Tibial artery (tissue), 4 donors: ENCODE measurements around the gene PARN.
A peak's percentile ranks its signal among the peaks of the same experiment; 100 is the strongest.
"Not testable (repeated sequence)": the region's sequence is repeated elsewhere in the genome, so short reads cannot be mapped to it uniquely, and the experiment has no call there.

Source experiments
- DNase-seq, 2 donors: peaks; one replicate each; pipeline ENCODE4 v3.0.0-alpha.2; 2019
- H3K27ac ChIP-seq, 2 donors: fragments of 200-600 bp; sonication (generic) in 1 of 2; 1 replicate in 1 of 2; 2 replicates in 1 of 2; pipeline ENCODE4 v1.5.1; 2018 to 2019; ENCODE audit warnings: mild to moderate bottlenecking in 1 of 2
- H3K27me3 ChIP-seq, 2 donors: fragments of 200-600 bp; sonication (generic) in 1 of 2; one replicate each; pipeline versions ENCODE4 v1.5.1 to v1.6.0; 2016 to 2019
- H3K36me3 ChIP-seq, 3 donors: fragments of 200-600 bp; sonication (generic) in 2 of 3; one replicate each; pipeline ENCODE4 v1.5.1; 2016 to 2019; ENCODE audit warnings: mild to moderate bottlenecking in 2 of 3
- H3K4me1 ChIP-seq, 4 donors: fragments of 200-600 bp; sonication (generic) in 2 of 4; 1 replicate in 3 of 4; 2 replicates in 1 of 4; pipeline ENCODE4 v1.5.1; 2016 to 2019
- H3K4me3 ChIP-seq, 2 donors: fragments of 200-600 bp; sonication (generic) in 1 of 2; 1 replicate in 1 of 2; 2 replicates in 1 of 2; pipeline ENCODE4 v1.5.1; 2018 to 2019; ENCODE audit warnings: mild to moderate bottlenecking in 2 of 2
- H3K9me3 ChIP-seq, 3 donors: fragments of 200-600 bp; sonication (generic) in 1 of 3; one replicate each; pipeline ENCODE4 v1.5.1; 2016 to 2019
- intact Hi-C: fragments of 100-400 bp; cut with DNase I; formaldehyde crosslinking; loops from one replicate; pipeline ENCODE4 v1.15.0; 2023; ENCODE audit warnings: low total_unique reads
- TF ChIP-seq, protein P1 (sequence below), 2 experiments: fragments of 200-600 bp in 1 of 2; fragments of 450-650 bp in 1 of 2; IDR thresholded peaks; one replicate each; pipeline ENCODE4 v1.5.1; 2017 to 2019; ENCODE audit warnings: antibody characterized with exemption in 2 of 2, mild to moderate bottlenecking in 1 of 2, moderate library complexity in 1 of 2

PARN gene

DNA sequence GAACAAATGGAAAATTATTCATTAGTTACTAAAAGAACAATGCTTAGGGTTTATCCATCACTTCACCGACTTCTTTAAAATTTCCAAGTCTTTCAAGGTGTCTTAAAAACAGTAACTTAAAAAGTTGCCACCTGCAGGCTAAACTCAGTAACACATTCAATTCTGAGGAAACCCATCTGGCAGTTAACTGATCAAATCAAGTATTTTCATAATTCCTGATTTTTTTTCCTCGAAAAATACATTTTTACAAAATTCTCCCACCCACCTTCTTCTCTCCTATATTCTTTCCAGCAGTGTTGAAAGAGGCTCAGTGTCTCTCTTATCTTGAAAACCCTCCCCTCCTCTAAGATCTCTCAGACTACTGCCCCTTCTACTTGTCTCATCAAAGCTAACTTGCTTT, 29.9 kb downstream of the PARN start:
- no peak overlapping the region for H3K4me3 ChIP-seq
- no peak for DNase-seq
- TF ChIP-seq, protein P1, sequence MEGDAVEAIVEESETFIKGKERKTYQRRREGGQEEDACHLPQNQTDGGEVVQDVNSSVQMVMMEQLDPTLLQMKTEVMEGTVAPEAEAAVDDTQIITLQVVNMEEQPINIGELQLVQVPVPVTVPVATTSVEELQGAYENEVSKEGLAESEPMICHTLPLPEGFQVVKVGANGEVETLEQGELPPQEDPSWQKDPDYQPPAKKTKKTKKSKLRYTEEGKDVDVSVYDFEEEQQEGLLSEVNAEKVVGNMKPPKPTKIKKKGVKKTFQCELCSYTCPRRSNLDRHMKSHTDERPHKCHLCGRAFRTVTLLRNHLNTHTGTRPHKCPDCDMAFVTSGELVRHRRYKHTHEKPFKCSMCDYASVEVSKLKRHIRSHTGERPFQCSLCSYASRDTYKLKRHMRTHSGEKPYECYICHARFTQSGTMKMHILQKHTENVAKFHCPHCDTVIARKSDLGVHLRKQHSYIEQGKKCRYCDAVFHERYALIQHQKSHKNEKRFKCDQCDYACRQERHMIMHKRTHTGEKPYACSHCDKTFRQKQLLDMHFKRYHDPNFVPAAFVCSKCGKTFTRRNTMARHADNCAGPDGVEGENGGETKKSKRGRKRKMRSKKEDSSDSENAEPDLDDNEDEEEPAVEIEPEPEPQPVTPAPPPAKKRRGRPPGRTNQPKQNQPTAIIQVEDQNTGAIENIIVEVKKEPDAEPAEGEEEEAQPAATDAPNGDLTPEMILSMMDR (IDR thresholded peaks at IDR 0.05) = peak; percentile 47 to 56
- no peaks in the 10 kb centered on the region for H3K4me1 ChIP-seq
- H3K27me3 ChIP-seq = no peaks in the 10 kb centered on the region
- H3K36me3 ChIP-seq = peaks cover 51 to 97% (median 90%) of the 10 kb centered on the region in 3 donors
- H3K9me3 ChIP-seq = no peaks in the 10 kb centered on the region
- H3K27ac ChIP-seq = no peak overlapping the region
- intact Hi-C loops = no loop called here

DNA sequence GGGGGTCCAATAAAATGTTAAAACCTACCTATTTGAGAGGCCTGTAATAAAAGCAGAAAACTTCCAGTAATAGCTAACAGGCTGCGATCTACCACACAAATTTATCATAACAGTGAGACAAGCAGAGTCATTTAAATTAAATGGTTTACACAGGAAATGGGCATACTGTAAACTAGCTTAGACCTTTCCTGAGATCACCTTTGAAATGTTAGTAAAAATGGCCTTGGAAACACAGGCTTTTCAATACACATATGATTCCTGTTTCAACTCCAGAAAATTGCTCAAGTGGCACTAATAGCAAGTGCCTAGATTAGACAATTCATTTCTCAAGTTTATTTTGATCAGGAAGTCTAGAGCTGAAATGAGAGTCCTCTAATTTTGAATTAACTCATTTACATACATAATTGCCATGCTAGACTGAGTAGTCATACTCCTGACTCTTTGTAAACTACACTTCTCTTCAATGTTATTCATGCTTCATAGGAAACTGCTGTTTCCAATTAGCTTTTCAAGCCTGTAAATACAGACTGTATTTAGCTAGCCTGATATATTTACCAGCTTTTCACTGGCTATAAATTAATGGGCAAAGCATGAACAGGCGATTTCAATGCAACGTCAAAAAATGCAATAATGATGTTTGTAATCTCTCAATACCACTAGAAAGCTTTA, 43.3 kb downstream of the PARN start:
- Histone ChIP-seq H3K4me3 (no peak overlapping the region), H3K4me1 (no peaks in the 10 kb centered on the region), H3K9me3 (no peaks in the 10 kb centered on the region), H3K36me3 (peaks cover 61 to 83% (median 63%) of the 10 kb centered on the region in 3 donors), H3K27me3 (no peaks in the 10 kb centered on the region), H3K27ac (no peak overlapping the region)
- no peak for DNase-seq
- TF ChIP-seq, protein P1 (IDR thresholded peaks at IDR 0.05) = no peak
- intact Hi-C loops = no loop called here

DNA sequence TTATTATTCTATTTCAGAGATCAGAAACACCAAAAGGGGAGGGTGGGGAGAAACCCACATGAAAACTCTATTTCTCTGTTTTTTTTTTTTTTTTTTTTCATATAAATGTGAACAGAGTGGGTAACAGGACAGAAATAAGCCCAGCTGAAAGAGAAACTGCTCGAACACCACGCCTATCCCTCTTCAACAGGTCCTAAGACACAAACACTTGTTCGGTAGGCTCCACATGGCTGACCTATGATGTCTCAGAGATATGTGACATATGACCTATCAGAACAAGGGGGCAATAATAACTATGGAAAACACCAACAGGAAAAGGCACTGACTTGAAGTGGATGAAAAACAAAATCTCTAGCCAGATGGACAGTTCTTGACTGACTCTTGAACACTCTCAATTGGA, 44.8 kb downstream of the PARN start:
- H3K27me3 ChIP-seq = no peaks in the 10 kb centered on the region
- no peak for DNase-seq
- no peak overlapping the region for H3K27ac ChIP-seq
- intact Hi-C loops = no loop called here
- no peak overlapping the region for H3K4me3 ChIP-seq
- H3K9me3 ChIP-seq = no peaks in the 10 kb centered on the region
- peaks cover 61 to 83% (median 63%) of the 10 kb centered on the region in 3 donors for H3K36me3 ChIP-seq
- no peaks in the 10 kb centered on the region for H3K4me1 ChIP-seq
- TF ChIP-seq, protein P1 (IDR thresholded peaks at IDR 0.05) = no peak

DNA sequence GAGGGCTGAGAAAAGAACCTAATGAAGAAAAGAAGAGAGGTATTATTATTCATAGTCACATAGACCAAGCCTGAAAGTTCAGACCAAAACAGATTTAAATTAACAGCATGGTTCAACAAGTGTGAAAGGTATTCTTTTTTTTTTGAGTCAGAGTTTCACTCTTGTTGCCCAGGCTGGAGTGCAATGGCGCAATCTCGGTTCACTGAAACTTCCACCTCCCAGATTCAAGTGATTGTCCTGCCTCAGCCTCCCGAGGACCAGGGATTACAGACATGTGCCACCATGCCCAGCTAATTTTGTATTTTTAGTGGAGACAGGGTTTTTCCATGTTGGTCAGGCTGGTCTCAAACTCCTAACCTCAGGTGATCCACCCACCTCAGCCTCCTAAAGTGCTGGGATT, 49.1 kb downstream of the PARN start:
- intact Hi-C loops = not testable (repeated sequence)
- peaks cover 66 to 95% (median 72%) of the 10 kb centered on the region in 3 donors for H3K36me3 ChIP-seq

DNA sequence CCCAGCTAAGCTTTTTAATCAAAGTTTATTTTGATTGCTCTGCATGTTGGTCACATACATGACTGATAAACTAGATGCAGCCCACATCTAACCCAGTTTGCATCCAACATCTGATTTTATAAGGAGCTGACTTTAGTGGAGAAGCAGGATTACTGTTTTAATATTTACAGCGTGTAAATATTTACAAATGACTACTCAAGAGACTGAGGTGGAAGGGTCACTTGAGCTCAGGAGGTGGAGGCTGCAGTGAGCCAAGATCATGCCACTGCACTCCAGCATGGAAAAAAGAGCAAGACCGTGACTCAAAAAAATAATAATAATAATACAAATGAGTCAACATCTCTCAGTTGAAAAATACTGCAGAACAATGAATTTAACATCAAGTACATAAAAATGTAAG, 50.8 kb downstream of the PARN start:
- no peak overlapping the region for H3K4me3 ChIP-seq
- TF ChIP-seq, protein P1 (IDR thresholded peaks at IDR 0.05) = no peak
- no peaks in the 10 kb centered on the region for H3K27me3 ChIP-seq
- H3K4me1 ChIP-seq = no peaks in the 10 kb centered on the region
- H3K27ac ChIP-seq = no peak overlapping the region
- peaks cover 82 to 95% (median 83%) of the 10 kb centered on the region in 3 donors for H3K36me3 ChIP-seq
- intact Hi-C loops = no loop called here
- no peak for DNase-seq
- H3K9me3 ChIP-seq = no peaks in the 10 kb centered on the region

More for the DNA sequence above, 49.1 kb downstream of the PARN start:
- not testable (repeated sequence) for H3K4me3 ChIP-seq, H3K27ac ChIP-seq, H3K9me3 ChIP-seq, H3K4me1 ChIP-seq, DNase-seq, H3K27me3 ChIP-seq

DNA sequence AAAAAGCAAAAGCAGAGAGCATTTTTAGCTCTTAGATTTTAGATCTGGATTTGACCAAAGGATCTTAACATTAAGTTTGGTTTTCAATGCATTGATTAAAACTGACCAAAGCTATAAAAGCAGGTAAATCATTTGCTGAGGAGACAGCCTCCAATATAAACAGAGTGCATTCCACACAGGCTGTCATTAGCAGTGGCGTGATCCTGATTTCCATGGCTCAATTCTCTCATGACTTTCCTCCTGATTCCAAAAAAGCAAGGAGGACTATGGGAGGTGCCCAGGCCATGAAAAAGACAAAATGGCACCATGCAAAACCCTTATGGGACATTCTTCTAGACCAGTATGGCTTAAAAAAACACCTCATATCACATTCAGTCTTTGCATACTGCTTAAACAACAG, 53.5 kb downstream of the PARN start:
- H3K4me1 ChIP-seq = no peaks in the 10 kb centered on the region
- DNase-seq = no peak
- no peaks in the 10 kb centered on the region for H3K9me3 ChIP-seq
- H3K36me3 ChIP-seq = peaks cover 63 to 88% (median 65%) of the 10 kb centered on the region in 3 donors
- H3K4me3 ChIP-seq = no peak overlapping the region
- H3K27ac ChIP-seq = no peak overlapping the region
- H3K27me3 ChIP-seq = no peaks in the 10 kb centered on the region
- intact Hi-C loops = no loop called here
- TF ChIP-seq, protein P1 (IDR thresholded peaks at IDR 0.05) = no peak
